Measurements from ENCODE around the gene SLC29A4. TPM values are rescaled to one million over a fixed set of nuclear protein-coding genes. Genes with fewer than 3 reads are reported as not detected.

SLC29A4 gene
- total and polyA plus RNA-seq, 2 of the 4 experiments (the other 2 are of a cell fraction): 2.3 to 7.6 TPM

DNA sequence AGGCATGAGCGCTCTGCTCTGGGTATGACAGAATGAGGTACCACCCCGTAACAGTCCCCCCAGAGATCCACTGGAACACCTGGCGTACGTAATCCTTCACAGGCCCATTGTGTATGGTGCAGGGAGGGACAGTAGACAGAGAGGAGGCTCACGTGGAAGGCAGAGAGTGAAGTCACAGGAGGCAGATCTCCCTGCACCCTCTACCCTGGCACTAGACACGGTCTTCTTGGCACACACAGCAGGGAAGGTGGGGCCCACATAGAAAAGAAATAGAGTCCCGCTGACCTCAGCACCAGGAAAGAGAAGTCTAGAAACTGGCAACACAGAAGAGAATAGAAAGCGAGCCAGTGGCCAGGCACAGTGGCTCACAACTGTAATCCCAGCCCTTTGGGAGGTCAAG lies 51.9 kb downstream of the SLC29A4 start:
- Histone ChIP-seq H4K8ac (ENCODE audit: low read depth in 2 of 2, low read length in 2 of 2) (no peak overlapping the region), H3K56ac (ENCODE audit: extremely low read depth, insufficient read depth, low read length) (peak overlapping the region; percentile 6; the same call in 1 of the 2 replicates), H3K27ac (ENCODE audit: insufficient read depth, low read length) (no peak overlapping the region), H3K9me3 (ENCODE audit: control insufficient read depth, insufficient read depth, low read length) (peaks cover 4% of the 10 kb centered on the region), H2AK5ac (ENCODE audit: low read depth, low read length) (no peak overlapping the region; the same call in 1 of the 2 replicates), H4K20me1 (ENCODE audit: insufficient read depth, low read length) (peaks cover 28% of the 10 kb centered on the region), H2BK20ac (ENCODE audit: low read depth, low read length) (no peak overlapping the region), H2BK15ac (ENCODE audit: low read depth, low read length) (no peak overlapping the region), H2BK120ac (ENCODE audit: low read depth, low read length) (no peak overlapping the region), H2BK5ac (ENCODE audit: low read depth, low read length, poor library complexity, severe bottlenecking) (no peak overlapping the region), H3K4me3 (ENCODE audit: insufficient read depth, low read depth, low read length) (no peak overlapping the region), H3K4me2 (ENCODE audit: low read depth, low read length) (no peak overlapping the region), H3K4ac (ENCODE audit: low read depth, low read length) (no peak overlapping the region), H3K36me3 (ENCODE audit: control insufficient read depth, insufficient read depth, low read length) (peaks cover 68% of the 10 kb centered on the region), H2AK9ac (replicated peaks; ENCODE audit: low read depth, low read length, poor library complexity) (no peak overlapping the region), H3K9me1 (ENCODE audit: insufficient read depth, low read length) (peaks cover 3% of the 10 kb centered on the region; the same call in 1 of the 2 replicates), H3K79me1 (ENCODE audit: low read depth in 1 of 2, low read length in 2 of 2) (peaks cover 30 to 62% of the 10 kb centered on the region in 2 experiments), H3K4me1 (ENCODE audit: control insufficient read depth, insufficient read depth, low read length) (no peaks in the 10 kb centered on the region), H3K14ac (replicated peaks; ENCODE audit: low read depth, low read length) (no peak overlapping the region), H3K27me3 (ENCODE audit: control insufficient read depth, insufficient read depth, low read length) (no peaks in the 10 kb centered on the region), H4K91ac (ENCODE audit: insufficient read depth, low read depth, low read length) (no peak overlapping the region), H2AFZ (replicated peaks; ENCODE audit: low read length, poor library complexity) (no peak overlapping the region), H3K9ac (ENCODE audit: low read depth, low read length) (no peak overlapping the region), H4K5ac (ENCODE audit: low read depth, low read length) (no peak overlapping the region), H3K18ac (ENCODE audit: low read depth, low read length) (no peak overlapping the region), H3K23ac (ENCODE audit: low read depth, low read length) (no peak overlapping the region)
- TF ChIP-seq RCOR1 (IDR thresholded peaks at IDR 0.05; ENCODE audit: insufficient replicate concordance, low read length) (no peak), FOS (IDR thresholded peaks at IDR 0.05; ENCODE audit: low read depth, low read length) (no peak), RFX5 (IDR thresholded peaks at IDR 0.05; ENCODE audit: low read depth, low read length) (no peak), RAD21 (IDR thresholded peaks at IDR 0.05; ENCODE audit: low read length) (no peak)
- DNase-seq (no peak), ATAC-seq (ENCODE audit: low read depth) (no peak)
- ChIA-PET CTCF (no interaction called here), POLR2A (ENCODE audit: unreplicated experiment) (no interaction called here)
- BruUV-seq (replicated peaks): no TSS peak
- WGBS, 2 experiments (ENCODE audit: extremely low coverage in 2 of 2, insufficient read length in 1 of 2): 82% methylated on average over 2 of the region's 8 CpGs; no CpG with 5 or more reads in 1 of the 2 experiments
- dilution Hi-C loops (cut with HindIII; ENCODE audit: low sequenced_read_pairs, unreplicated experiment): no loop called here
- intact Hi-C loops (cut with micrococcal nuclease): no loop called here
- in situ Hi-C loops (cut with MboI; ENCODE audit: low sequenced_read_pairs): no loop called here
